Endothelial cell of umbilical vein (primary cell): ENCODE data around the gene MAGI1. TPM values are rescaled to one million over a fixed set of nuclear protein-coding genes. Genes with fewer than 3 reads are reported as not detected.
A peak's percentile ranks its signal among the peaks of the same experiment; 100 is the strongest.

Experiments used
- BruUV-seq: library from RNA; stranded (reverse); fragments of 400-500 nt; replicated peaks from 2 replicates; lab custom pipeline; 2021; lab: Mats Ljungman, UMichigan
- CTCF ChIA-PET: fragments of 300-600, 350-600 bp; sonication (Branson Sonifier 250); formaldehyde crosslinking; loops from one replicate; lab custom pipeline; 2021; ENCODE audit warnings: antibody characterized with exemption, inconsistent platforms; lab: Charles Lee
- POLR2A ChIA-PET: fragments of 300-600, 350-600 bp; sonication (Branson Sonifier 250); formaldehyde crosslinking; loops from one replicate; lab custom pipeline; 2021; ENCODE audit warnings: antibody characterized with exemption, inconsistent platforms; lab: Charles Lee
- DNase-seq: peaks from one replicate; pipeline ENCODE4 v3.0.0-alpha.2; 2011; ENCODE audit warnings: low read depth, low spot score
- FAIRE-seq: peaks from 2 replicates; lab custom pipeline; 2011; peaks lifted over from hg19 to GRCh38; lab: Jason Lieb, UNC
- H2AFZ ChIP-seq: 2 replicates; pipeline ENCODE4 v1.6.0; 2012; ENCODE audit warnings: low read depth, low read length, control low read depth, inconsistent platforms
- H3K27ac ChIP-seq: 2 replicates; pipeline ENCODE4 v1.5.1; 2011; ENCODE audit warnings: low read depth, mild to moderate bottlenecking, control low read depth, low read length, moderate library complexity; ENCODE audit not compliant: insufficient read depth
- H3K27me3 ChIP-seq, 2 experiments: 2 replicates each; pipeline versions ENCODE4 v1.6.0 to v1.6.1; 2011; ENCODE audit warnings: low read length in 2 of 2, mixed read lengths in 1 of 2; ENCODE audit not compliant: control insufficient read depth in 2 of 2, insufficient read depth in 2 of 2
- H3K36me3 ChIP-seq, 2 experiments: 2 replicates in 1 of 2; 3 replicates in 1 of 2; pipeline ENCODE4 v1.5.1; 2011; ENCODE audit warnings: low read length in 2 of 2, mild to moderate bottlenecking in 1 of 2, moderate library complexity in 1 of 2; ENCODE audit not compliant: control insufficient read depth in 2 of 2, insufficient read depth in 2 of 2; ENCODE audit errors: extremely low read depth in 1 of 2
- H3K4me1 ChIP-seq: 3 replicates; pipeline ENCODE4 v1.5.1; 2011; ENCODE audit warnings: mild to moderate bottlenecking, low read length; ENCODE audit not compliant: control insufficient read depth, insufficient read depth; ENCODE audit errors: extremely low read depth
- H3K4me2 ChIP-seq: 2 replicates; pipeline ENCODE4 v1.6.1; 2011; ENCODE audit warnings: low read length, control low read depth, mixed read lengths; ENCODE audit not compliant: insufficient read depth
- H3K4me3 ChIP-seq, 3 experiments: fragments of 200-600 bp in 1 of 3; sonication (generic), shearing (Covaris generic) in 1 of 3; replicated peaks in 1 of 3; 2 replicates each; pipeline ENCODE4 v1.5.1; 2011 to 2016; ENCODE audit warnings: control low read depth in 3 of 3, low read length in 3 of 3, mild to moderate bottlenecking in 2 of 3, inconsistent platforms in 1 of 3, low read depth in 1 of 3, moderate library complexity in 1 of 3; ENCODE audit not compliant: insufficient read depth in 1 of 3
- H3K79me2 ChIP-seq: 2 replicates; pipeline ENCODE4 v1.6.0; 2012; ENCODE audit warnings: low read length, inconsistent platforms; ENCODE audit not compliant: control insufficient read depth, insufficient read depth
- H3K9ac ChIP-seq: replicated peaks from 2 replicates; pipeline ENCODE3; 2011; ENCODE audit warnings: low read length, control low read depth; ENCODE audit not compliant: insufficient read depth; ENCODE audit errors: extremely low read depth
- H3K9me1 ChIP-seq: replicated peaks from 3 replicates; pipeline ENCODE4 v1.6.0; 2011; ENCODE audit warnings: mild to moderate bottlenecking, low read length; ENCODE audit not compliant: control insufficient read depth, insufficient read depth; ENCODE audit errors: extremely low read depth
- H3K9me3 ChIP-seq: replicated peaks from 2 replicates; pipeline ENCODE4 v1.5.1; 2012; ENCODE audit warnings: low read length, inconsistent platforms; ENCODE audit not compliant: control insufficient read depth, insufficient read depth
- H4K20me1 ChIP-seq: replicated peaks from 2 replicates; pipeline ENCODE3; 2011; ENCODE audit warnings: mild to moderate bottlenecking, low read length; ENCODE audit not compliant: control insufficient read depth, insufficient read depth; ENCODE audit errors: extremely low read depth
- EZH2 ChIP-seq: IDR thresholded peaks from 2 replicates; pipeline ENCODE4 v1.6.1; 2012; ENCODE audit warnings: borderline replicate concordance, low read depth, mild to moderate bottlenecking, moderate library complexity, low read length, inconsistent platforms; ENCODE audit not compliant: severe bottlenecking
- FOS ChIP-seq: IDR thresholded peaks from 2 replicates; pipeline ENCODE4 v1.6.1; 2011; ENCODE audit warnings: mild to moderate bottlenecking, low read length, moderate library complexity, borderline replicate concordance; ENCODE audit not compliant: insufficient read depth
- GATA2 ChIP-seq: IDR thresholded peaks from 2 replicates; pipeline ENCODE4 v1.7.0; 2011; ENCODE audit warnings: low read depth, mild to moderate bottlenecking, moderate library complexity, mixed read lengths, low read length; ENCODE audit not compliant: insufficient read length, insufficient read depth
- JUN ChIP-seq: IDR thresholded peaks from 2 replicates; pipeline ENCODE4 v1.6.1; 2011; ENCODE audit warnings: borderline replicate concordance, low read depth; ENCODE audit not compliant: insufficient read length, insufficient read depth
- MAX ChIP-seq: IDR thresholded peaks from 2 replicates; pipeline ENCODE4 v1.6.1; 2011; ENCODE audit not compliant: insufficient read depth, insufficient read length
- dilution Hi-C: fragments of 300-500 bp; cut with MboI; formaldehyde crosslinking; loops from one replicate; pipeline ENCODE4 v1.15.0; 2019; ENCODE audit warnings: low sequenced_read_pairs; ENCODE audit not compliant: extremely low pct_ligation_motif_present
- intact Hi-C: fragments of 100-400 bp; cut with micrococcal nuclease; formaldehyde crosslinking; loops from one replicate; pipeline ENCODE4 v1.10.0; 2022
- polyA plus RNA-seq, 4 experiments: library from polyadenylated mRNA; depleted of rRNA in 3 of 4; stranded (reverse) in 3 of 4; unstranded in 1 of 4; fragments of >200 nt; gene quantifications; 2 replicates each; pipeline versions ENCODE4 v1.2.1 to v1.2.3, GENCODE V29; 2011 to 2012; ENCODE audit warnings: missing spikeins in 1 of 4
- total RNA-seq: library from RNA; stranded (reverse); gene quantifications from 2 replicates; pipeline ENCODE4 v1.2.3, GENCODE V29; 2021
- TF ChIP-seq, protein P1 (sequence below), 2 donors: IDR thresholded peaks; 1 replicate in 1 of 2; 2 replicates in 1 of 2; pipeline ENCODE4 v1.5.1; 2011; ENCODE audit warnings: low read length in 2 of 2, mild to moderate bottlenecking in 2 of 2, moderate library complexity in 2 of 2, control low read depth in 1 of 2, inconsistent platforms in 1 of 2, low read depth in 1 of 2; ENCODE audit not compliant: insufficient read depth in 1 of 2; ENCODE audit errors: extremely low read depth in 1 of 2

MAGI1 gene
- total and polyA plus RNA-seq, 2 donors (not counting 3 experiments of a cell fraction or from before 2014, with no cell fraction given): 10.1 to 47.9 TPM

DNA sequence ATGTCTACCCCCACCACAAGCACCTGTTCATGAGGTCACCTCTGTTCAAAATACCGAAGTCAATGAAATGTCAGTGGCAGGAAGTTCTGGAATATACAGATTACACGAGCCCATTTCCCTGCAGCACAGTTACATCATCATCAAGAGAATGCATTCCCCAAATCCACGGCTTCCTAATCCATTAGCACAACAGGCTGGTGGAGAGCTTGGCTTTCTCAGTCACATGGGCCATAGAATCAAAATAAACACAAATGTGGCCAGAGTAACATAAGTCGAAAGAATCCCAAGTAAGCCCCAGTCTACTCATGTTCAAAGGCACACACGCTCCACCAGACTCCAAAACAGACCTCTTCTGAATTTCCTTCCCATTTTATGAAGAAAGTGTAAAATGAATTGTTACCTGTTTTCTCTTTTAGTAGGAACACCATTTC lies 419.3 kb downstream of the MAGI1 start:
- no peaks in the 10 kb centered on the region for H3K79me2 ChIP-seq
- no peaks in the 10 kb centered on the region for H3K27me3 ChIP-seq
- H2AFZ ChIP-seq: no peak overlapping the region
- no peak overlapping the region for H3K4me2 ChIP-seq
- ChIA-PET CTCF (interaction anchor here (0.6 to 0.9 kb wide), 3 partner anchors 12 to 180 kb away, joined by 3 to 4 read pairs (median 3); no protein-coding TSS in a partner anchor), POLR2A (interaction anchor here (0.6 kb wide), 1 partner anchor 15 kb away, joined by 3 read pairs; no protein-coding TSS in a partner anchor)
- H4K20me1 ChIP-seq: no peaks in the 10 kb centered on the region
- no peak overlapping the region for H3K4me3 ChIP-seq
- FAIRE-seq (peak; percentile 72), DNase-seq (peak; percentile 89)
- dilution Hi-C loops: no loop called here
- peaks cover 12% of the 10 kb centered on the region for H3K4me1 ChIP-seq
- TF ChIP-seq GATA2: peak; percentile 67
- TF ChIP-seq, protein P1, sequence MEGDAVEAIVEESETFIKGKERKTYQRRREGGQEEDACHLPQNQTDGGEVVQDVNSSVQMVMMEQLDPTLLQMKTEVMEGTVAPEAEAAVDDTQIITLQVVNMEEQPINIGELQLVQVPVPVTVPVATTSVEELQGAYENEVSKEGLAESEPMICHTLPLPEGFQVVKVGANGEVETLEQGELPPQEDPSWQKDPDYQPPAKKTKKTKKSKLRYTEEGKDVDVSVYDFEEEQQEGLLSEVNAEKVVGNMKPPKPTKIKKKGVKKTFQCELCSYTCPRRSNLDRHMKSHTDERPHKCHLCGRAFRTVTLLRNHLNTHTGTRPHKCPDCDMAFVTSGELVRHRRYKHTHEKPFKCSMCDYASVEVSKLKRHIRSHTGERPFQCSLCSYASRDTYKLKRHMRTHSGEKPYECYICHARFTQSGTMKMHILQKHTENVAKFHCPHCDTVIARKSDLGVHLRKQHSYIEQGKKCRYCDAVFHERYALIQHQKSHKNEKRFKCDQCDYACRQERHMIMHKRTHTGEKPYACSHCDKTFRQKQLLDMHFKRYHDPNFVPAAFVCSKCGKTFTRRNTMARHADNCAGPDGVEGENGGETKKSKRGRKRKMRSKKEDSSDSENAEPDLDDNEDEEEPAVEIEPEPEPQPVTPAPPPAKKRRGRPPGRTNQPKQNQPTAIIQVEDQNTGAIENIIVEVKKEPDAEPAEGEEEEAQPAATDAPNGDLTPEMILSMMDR (IDR thresholded peaks at IDR 0.05; ENCODE audit: extremely low read depth in 1 of 2, insufficient read depth in 1 of 2, low read depth in 1 of 2, low read length in 2 of 2): no peak
- no peak for TF ChIP-seq FOS
- TF ChIP-seq EZH2: no peak
- no peak for TF ChIP-seq MAX
- TF ChIP-seq JUN: peak; percentile 85
- no TSS peak for BruUV-seq
- H3K27ac ChIP-seq: peak overlapping the region; percentile 2
- no peaks in the 10 kb centered on the region for H3K9me3 ChIP-seq
- peaks cover 2% of the 10 kb centered on the region for H3K9me1 ChIP-seq
- no peak overlapping the region for H3K9ac ChIP-seq
- intact Hi-C loops: no loop called here
- H3K36me3 ChIP-seq: peaks cover 0 to 4% of the 10 kb centered on the region in 2 experiments
